DMS79 (cell line): ENCODE measurements around the gene BCL7C.
"Not testable (repeated sequence)": the region's sequence is repeated elsewhere in the genome, so short reads cannot be mapped to it uniquely, and the experiment has no call there.

ENCODE experiments used
- DNase-seq: peaks from one replicate; lab custom pipeline; 2025; lab: John Stamatoyannopoulos, UW

The BCL7C gene

DNA sequence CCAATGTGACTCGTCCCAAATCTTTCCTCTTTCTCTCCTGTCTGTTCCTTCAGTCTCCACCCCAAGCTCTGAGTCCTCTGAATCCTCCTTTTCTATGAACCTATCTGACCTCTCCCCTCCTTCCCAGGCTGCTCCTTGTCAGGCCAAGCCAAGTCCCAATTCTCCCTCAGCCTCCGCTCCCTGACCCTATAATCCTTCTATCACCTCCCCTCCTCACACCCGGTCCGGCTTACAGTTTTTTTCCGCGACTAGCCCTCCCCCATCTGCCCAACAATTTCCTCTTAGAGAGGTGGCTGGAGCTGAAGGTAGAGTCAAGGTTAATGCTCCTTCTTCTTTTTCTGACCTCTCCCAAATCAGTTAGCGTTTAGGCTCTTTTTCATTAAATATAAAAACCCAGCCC lies 33.1 kb downstream of the BCL7C start:
- DNase-seq, result not testable (repeated sequence)

DNA sequence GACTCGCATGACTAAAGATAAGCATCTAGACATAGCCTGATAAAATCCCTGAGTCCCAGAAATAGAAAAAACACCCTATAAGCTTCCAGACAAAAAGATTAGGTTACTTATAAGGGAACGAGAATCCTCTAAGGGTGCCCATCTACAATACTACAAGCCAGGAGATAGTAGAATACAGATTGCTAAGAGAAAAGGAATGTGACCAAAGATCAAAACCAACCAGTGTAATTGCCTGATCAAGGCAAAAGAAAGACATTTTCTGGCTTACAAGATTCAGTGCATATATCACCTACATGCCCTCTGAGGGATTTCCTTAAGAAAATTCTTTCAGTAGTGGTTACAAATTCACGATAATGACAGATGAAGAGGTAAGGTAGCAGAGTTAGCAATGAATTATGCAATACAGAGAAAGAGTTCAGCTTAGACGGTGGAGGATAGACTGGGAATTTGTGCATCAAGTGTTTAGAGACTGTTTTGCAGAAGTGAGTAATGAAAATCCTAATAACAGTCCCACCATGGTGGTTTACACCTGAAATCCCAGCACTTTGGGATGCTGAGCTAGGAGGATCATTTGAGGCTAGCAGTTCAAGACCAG lies 35.0 kb downstream of the BCL7C start:
- no peak for DNase-seq

DNA sequence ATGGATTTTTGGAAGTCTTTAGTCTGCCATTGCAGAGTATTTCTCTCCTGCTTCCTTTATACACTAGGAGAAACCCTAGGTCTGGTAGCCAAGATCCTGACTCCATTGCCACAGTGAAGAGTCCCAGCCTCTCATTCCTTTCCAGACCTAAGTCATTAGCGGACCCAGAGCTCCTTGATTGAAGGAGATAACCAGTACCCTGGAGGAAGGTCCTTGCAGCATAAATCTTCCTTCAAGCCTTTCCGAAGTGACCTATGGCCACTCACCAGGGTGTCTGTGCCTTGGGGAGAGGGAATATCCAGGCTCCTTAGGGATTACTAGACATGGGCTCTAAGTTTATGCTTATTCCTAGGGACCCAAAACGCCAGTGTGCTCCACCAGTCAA lies 35.8 kb downstream of the BCL7C start:
- DNase-seq, result no peak

DNA sequence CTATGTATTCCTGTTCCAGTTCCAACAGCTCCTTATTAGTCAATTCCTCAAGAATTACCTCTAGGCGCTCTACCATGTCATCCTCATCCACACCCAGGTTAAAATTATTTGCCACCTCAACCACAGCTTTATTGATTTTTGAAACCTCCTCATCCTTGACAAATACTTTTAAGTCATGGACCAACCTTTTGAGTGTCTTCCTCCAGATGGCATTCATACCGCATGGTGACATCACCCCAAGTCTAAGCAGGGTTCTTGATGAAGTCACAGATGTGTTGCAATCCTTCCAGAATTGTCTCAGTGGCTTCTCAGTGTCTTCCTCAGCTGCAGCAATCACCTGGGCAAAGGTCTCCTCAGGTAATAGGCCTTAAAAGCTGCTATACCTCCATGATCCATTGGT lies 40.1 kb downstream of the BCL7C start:
- DNase-seq, result no peak

DNA sequence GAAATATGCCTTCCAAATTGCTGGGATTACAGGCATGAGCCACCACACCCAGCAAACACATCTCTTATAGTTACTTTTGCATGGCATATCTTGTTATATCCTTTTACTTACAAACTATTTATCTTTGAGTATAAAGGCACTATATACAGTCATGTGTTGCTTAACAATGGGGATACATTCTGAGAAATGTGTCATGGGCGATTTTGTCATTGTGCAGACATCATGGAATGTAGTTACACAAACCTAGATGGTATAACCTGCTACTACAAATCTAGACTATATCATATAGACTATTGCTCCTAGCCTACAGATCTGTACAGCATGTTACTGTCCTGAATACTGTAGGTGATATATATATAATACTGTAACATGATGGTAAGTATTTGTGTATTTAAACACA lies 43.6 kb downstream of the BCL7C start:
- no peak for DNase-seq

DNA sequence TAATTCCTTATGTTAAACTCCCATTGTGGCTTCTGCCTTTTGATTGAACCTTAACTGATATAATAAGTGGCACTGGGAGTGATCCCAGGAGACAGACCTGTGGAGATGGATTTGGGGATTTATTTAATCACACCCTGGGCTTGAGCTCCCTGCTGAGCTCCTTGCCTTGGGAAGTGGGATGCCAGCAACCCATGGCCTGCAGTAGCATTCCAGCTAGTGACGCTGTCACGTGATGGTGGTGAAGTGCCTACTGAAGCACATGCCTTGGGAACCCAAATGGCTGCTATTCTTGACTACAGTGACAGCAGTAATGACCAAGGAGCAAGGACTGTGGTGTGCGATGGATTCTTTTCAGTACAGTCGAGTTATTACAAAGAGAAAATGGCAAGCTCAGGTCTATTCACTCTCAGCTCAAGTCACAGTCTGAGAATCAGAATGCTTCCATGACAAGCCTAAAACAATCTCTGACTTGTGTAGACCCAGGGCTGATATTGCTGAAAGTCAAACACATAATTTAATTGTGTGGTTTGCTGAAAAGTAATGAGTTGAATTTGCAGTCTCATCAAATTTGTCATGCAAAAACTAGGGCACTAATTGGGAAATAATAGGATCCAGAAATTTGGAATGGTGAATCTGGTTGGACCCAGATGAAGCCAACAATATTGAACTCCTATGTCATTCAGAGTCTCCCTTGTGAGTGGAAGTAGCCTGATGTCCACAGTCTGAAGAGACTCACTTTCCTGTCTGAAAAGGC lies 47.1 kb downstream of the BCL7C start:
- DNase-seq, result no peak

DNA sequence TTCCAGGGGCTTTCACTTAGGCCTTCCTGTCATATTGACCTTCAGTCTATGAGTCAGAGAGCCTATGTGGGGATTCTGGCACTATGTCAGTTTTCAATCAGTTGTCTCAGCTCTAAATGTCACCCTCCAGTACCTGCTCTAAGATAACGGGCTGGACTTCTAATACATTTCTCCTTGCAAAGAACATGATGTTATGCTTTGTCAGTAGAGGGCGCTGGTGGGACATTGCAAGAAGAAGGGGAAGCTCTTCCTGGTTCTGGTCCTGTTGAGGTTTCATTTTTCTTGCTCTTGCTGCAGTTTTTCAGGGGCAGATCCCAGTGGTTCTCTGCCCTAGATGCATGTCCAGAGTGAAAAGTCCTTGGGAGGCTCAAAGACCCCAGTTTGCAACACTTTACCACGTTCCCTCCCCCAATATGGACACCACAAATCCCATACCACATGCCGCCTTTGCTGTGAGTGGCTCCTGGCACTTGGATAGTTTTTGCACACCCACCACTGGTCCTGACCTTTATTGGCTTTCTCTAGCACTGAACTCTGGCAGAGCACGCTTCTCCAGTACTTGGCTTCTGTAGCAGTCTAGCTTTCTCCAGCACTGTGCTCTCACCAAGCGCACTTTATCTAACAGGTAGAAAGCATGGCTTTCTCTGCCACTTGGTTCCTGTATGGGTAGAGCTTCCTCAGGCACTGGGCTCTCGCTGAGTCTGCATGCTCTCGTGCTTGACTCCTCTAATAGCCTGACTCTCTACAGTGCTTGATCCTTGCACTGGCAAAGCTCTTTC lies 49.0 kb downstream of the BCL7C start:
- DNase-seq, result peak; percentile 71

DNA sequence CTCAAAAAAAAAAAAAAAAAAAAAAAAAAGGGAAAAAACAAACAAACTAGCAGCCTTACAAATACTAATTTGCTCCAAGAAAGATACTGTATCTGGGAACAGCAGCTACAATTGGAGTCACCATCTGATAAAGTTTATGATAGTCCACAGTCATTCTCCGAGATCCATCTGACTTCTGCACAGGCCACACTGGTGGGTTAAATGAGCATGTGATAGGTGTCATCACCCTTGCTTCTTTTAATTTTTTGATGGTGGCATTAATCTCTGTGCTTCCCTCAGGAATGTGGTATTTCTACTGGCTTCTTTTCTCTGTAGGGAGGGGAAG lies 49.6 kb downstream of the BCL7C start:
- DNase-seq, result no peak

DNA sequence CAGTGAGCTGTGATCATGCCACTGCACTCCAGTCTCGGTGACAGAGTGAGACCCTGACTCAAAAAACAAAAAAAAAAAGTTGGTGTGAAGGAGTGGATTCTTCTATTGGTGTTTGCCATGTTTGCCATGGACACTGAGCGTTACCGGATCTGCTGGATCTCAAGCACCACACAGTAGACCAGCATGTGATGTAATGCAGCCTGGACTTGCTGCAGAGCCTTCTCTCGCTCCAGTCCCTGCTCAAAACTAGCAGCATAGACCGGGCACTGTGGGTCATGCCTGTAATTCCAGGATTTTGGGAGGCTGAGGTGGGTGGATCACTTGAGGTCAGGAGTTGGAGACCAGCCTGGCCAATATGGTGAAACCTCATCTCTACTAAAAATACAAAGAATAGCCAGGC lies 50.4 kb downstream of the BCL7C start:
- DNase-seq, result no peak

DNA sequence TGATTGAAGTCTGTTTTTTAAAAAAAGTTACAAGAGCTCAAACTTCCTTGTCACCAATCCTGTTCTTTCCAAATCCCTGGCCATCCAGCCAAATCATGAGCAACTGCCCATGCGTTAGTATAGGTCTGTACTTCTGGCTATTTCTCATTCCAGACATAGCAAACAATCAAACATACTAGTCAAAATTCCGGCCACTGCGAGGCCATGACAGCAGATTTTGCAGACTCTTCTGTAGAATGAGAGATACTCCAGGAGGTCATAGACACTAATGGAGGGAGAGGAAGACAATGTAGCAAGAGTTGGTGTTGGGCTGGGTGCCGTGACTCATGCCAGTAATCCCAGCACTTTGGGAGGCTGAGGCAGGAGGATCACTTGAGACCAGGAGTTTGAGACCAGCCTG lies 50.9 kb downstream of the BCL7C start:
- DNase-seq, result no peak

DNA sequence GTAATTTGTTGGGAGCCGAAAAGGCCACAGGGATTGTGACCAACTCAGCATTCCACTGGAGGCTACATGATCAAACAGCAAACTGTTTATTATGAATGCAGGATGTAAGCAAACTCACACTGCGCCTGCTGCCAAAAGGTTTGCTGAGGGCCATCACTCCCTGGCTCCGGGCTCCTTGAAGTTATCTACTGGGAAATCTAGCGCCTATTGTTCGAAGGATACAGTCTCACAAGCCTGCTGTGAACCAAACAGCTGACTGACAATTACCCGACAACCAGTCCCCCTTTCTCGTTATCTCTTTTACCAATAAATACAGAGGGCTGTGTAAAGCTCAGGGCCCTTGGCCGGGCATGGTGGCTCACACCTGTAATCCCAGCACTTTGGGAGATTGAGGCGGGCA lies 52.5 kb downstream of the BCL7C start:
- no peak for DNase-seq

DNA sequence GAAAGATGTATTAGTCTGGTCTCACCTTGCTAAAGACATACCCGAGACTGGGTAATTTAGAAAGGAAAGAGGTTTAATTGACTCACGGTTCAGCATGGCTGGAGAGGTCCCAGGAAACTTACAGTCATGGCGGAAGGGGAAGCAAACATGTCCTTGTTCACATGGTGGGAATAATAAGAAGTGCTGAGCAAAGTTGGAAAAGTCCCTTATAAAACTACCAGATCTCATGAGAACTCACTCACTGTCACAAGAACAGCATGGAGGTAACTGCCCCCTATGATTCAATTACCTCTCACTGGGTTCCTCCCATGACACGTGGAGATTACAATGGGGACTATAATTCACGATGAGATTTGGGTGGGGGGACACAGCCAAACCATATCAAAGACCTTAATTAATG lies 53.3 kb downstream of the BCL7C start:
- no peak for DNase-seq

DNA sequence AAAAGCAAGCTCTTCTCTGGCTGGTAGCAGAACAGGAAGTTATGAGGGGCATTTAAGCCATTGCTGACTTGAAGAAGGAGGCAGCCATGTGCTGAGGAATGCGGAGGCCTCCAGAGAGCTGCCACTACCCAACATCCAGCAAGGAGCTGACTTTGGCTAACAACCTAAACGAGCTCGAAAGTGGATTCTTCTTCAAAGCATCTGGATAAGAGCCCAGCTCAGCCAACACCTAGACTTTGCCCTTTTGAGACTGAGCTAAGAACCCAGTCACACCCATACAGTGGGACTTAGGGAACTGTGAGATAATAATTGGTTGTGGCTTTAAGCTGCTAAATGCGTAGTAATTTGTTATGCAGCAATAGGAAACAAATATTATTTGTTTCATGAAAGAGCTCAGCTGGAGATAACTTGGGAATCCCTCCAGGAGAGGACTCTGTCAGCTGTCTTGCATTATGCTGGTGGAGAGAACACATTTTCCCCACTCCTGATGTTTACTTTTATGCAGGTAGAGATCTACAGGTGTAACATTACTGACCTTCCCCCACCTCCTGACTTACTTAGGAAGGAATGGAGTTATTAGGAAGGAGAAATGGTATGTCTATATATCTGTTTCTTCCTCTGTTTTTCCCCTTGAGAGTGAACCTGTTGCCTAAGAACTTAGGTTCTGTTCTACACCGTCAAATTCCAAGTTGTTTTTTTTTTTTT lies 54.2 kb downstream of the BCL7C start:
- no peak for DNase-seq

DNA sequence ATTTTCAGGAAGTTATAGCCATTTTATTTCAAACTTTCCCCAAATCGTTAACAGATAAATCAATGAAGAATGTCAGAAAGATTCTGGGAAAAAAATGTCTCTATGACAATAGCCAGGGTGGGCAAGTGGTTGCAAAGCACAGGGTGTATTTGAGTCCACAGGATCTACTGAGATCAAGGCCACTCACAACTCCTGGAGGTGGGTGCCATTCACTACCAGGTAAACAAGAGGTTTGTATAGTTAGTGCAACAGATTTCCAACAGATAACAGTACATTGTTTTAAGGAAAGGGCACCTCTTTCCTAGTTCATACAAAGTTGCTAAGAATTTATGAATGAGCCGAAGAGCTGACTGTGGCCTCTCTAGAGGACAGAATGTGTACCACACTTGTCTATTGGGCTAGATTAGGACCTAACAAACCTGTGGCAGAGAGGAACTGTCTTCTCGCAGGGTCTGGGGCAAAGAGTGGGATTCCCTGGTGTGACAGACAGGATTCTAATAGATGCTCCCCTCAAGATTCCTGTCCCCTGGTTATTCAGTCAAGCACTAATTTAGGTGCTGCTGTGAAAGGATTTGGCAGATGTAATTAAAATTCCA lies 54.9 kb downstream of the BCL7C start:
- DNase-seq, result no peak

DNA sequence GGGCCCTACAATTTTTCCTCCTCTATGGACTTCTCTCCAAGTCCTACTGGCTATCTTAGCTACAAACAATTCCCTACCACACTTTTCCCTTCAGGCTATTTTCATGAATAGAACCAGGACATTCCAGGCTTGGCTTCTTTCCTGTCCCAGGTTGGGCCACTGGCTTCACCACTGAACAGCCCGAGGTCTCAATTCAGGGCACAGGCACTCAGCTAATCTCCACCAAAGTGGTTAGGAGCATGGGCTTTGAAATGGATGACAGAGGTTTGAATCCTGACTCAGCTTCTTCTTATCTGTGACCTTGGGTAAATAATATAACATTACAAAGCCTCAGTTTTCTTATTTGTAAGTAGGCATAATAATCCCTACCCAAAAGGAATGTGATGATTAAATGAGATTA lies 56.0 kb downstream of the BCL7C start:
- DNase-seq, result no peak
